Trophoblast cell (in vitro differentiated cells and primary cell): Measurements from ENCODE around the gene FEZF2. TPM values are rescaled to one million over a fixed set of nuclear protein-coding genes. Genes with fewer than 3 reads are reported as not detected.

Experiments used
- DNase-seq, 2 donors: peaks; one replicate each; pipeline ENCODE4 v3.0.0-alpha.2; 2016
- H2AFZ ChIP-seq: 2 replicates; pipeline ENCODE4 v1.6.1; 2013; ENCODE audit warnings: low read length, moderate library complexity, mild to moderate bottlenecking; ENCODE audit not compliant: insufficient read depth, poor library complexity
- H2AK5ac ChIP-seq: 2 replicates; pipeline ENCODE4 v1.6.1; 2013; ENCODE audit warnings: mild to moderate bottlenecking, low read length
- H2BK120ac ChIP-seq: 2 replicates; pipeline ENCODE4 v1.6.1; 2013; ENCODE audit warnings: low read length, mild to moderate bottlenecking, moderate library complexity; ENCODE audit not compliant: insufficient read depth, poor library complexity
- H2BK12ac ChIP-seq: 2 replicates; pipeline ENCODE4 v1.6.1; 2013; ENCODE audit warnings: mild to moderate bottlenecking, low read length, moderate library complexity
- H2BK5ac ChIP-seq: 2 replicates; pipeline ENCODE4 v1.6.1; 2013; ENCODE audit warnings: low read length, low read depth, moderate library complexity, mild to moderate bottlenecking; ENCODE audit not compliant: poor library complexity
- H3K14ac ChIP-seq: 2 replicates; pipeline ENCODE4 v1.6.1; 2013; ENCODE audit warnings: mild to moderate bottlenecking, low read length
- H3K18ac ChIP-seq: 2 replicates; pipeline ENCODE4 v1.6.1; 2013; ENCODE audit warnings: mild to moderate bottlenecking, low read length
- H3K23ac ChIP-seq: 2 replicates; pipeline ENCODE4 v1.6.1; 2013; ENCODE audit warnings: low read length
- H3K27ac ChIP-seq: 2 replicates; pipeline ENCODE4 v1.5.1; 2013; ENCODE audit warnings: low read depth, mild to moderate bottlenecking, inconsistent platforms, low read length, moderate library complexity
- H3K27me3 ChIP-seq: 2 replicates; pipeline ENCODE4 v1.6.1; 2013; ENCODE audit warnings: inconsistent platforms, mild to moderate bottlenecking, low read length, moderate library complexity; ENCODE audit not compliant: insufficient read depth
- H3K36me3 ChIP-seq, 2 experiments: 1 replicate in 1 of 2; 2 replicates in 1 of 2; pipeline ENCODE4 v1.6.1; 2013; ENCODE audit warnings: low read length in 2 of 2, mild to moderate bottlenecking in 2 of 2, moderate library complexity in 1 of 2; ENCODE audit not compliant: insufficient read depth in 2 of 2, control insufficient read depth in 1 of 2
- H3K4ac ChIP-seq: 2 replicates; pipeline ENCODE4 v1.6.1; 2013; ENCODE audit warnings: low read depth, mild to moderate bottlenecking, low read length, moderate library complexity
- H3K4me1 ChIP-seq, 2 experiments: 1 replicate in 1 of 2; 2 replicates in 1 of 2; pipeline ENCODE4 v1.6.1; 2013; ENCODE audit warnings: low read length in 2 of 2, mild to moderate bottlenecking in 2 of 2, moderate library complexity in 1 of 2; ENCODE audit not compliant: insufficient read depth in 2 of 2, control insufficient read depth in 1 of 2
- H3K4me2 ChIP-seq: 2 replicates; pipeline ENCODE4 v1.6.1; 2013; ENCODE audit warnings: inconsistent platforms, mild to moderate bottlenecking, low read length, moderate library complexity
- H3K4me3 ChIP-seq: 2 replicates; pipeline ENCODE4 v1.5.1; 2013; ENCODE audit warnings: mild to moderate bottlenecking, low read depth, low read length, inconsistent platforms
- H3K79me1 ChIP-seq: one replicate; pipeline ENCODE4 v1.6.1; 2013; ENCODE audit warnings: low read length
- H3K79me2 ChIP-seq: 2 replicates; pipeline ENCODE4 v1.6.1; 2013; ENCODE audit warnings: low read length, mild to moderate bottlenecking; ENCODE audit not compliant: control insufficient read depth, insufficient read depth, poor library complexity
- H3K9ac ChIP-seq: 2 replicates; pipeline ENCODE4 v1.6.1; 2013; ENCODE audit warnings: mild to moderate bottlenecking, low read length
- H3K9me3 ChIP-seq: 2 replicates; pipeline ENCODE4 v1.6.1; 2013; ENCODE audit warnings: low read depth, mild to moderate bottlenecking, control low read depth, inconsistent platforms, low read length; ENCODE audit not compliant: insufficient read depth
- H4K12ac ChIP-seq: 2 replicates; pipeline ENCODE4 v1.6.1; 2013; ENCODE audit warnings: low read depth, mild to moderate bottlenecking, low read length, moderate library complexity
- H4K8ac ChIP-seq: 2 replicates; pipeline ENCODE4 v1.6.1; 2013; ENCODE audit warnings: low read depth, mild to moderate bottlenecking, low read length, moderate library complexity
- H4K91ac ChIP-seq: one replicate; pipeline ENCODE4 v1.6.1; 2013; ENCODE audit warnings: low read depth, mild to moderate bottlenecking, low read length, moderate library complexity
- WGBS: extraction: QIAGEN DNeasy Blood & Tissue Kit; methylation state at CpG from one replicate; pipeline ENCODE4 v1.1.7; 2013; ENCODE audit warnings: missing lambda C conversion rate; ENCODE audit not compliant: insufficient read length, insufficient coverage; ENCODE audit errors: extremely low coverage; 5-methylcytosine and 5-hydroxymethylcytosine counted together
- polyA plus RNA-seq: library from polyadenylated mRNA; stranded (reverse); fragments of 200-250 nt; gene quantifications from 2 replicates; pipeline ENCODE4 v1.2.3, GENCODE V29; 2013

Gene FEZF2
- 0.04 and 0.06 TPM in 2 replicates for polyA plus RNA-seq

DNA sequence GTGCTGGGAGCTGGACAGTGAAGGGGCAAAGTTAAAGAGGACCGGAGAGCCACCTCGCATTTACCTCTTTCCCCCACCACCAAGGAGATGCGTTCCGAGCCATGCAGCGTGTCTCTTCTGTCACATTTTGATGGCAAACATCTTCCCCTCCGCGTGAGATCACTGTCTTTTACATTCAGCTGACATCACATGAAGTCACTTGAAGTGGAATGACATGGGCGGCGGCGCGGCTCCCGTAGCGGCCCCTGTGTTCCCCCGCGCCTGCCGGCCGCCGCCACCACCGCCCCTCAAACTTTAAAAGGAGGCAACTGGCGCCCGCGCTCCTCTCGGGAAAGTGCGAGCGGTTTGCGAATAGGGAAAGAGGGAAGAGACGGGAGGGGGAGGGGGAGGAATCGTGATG lies at the start of gene FEZF2:
FEZF2 (minus strand) TSS at position 336 of the 400 bp plus-strand sequence. CDS start 682 bp downstream, outside the sequence.
- Histone ChIP-seq H3K36me3 (no peaks in the 10 kb centered on the region), H4K12ac (no peak within 1 kb of the TSS), H3K14ac (no peak within 1 kb of the TSS), H3K27ac (no peak within 1 kb of the TSS), H3K9me3 (peaks cover 5% of the 10 kb centered on the region), H3K4me1 (peaks cover 9% of the 10 kb centered on the region in 2 experiments), H3K4me2 (peak within 1 kb of the TSS; percentile 6), H3K4ac (no peak within 1 kb of the TSS), H2AFZ (no peak within 1 kb of the TSS), H2BK5ac (no peak within 1 kb of the TSS), H4K91ac (no peak within 1 kb of the TSS), H3K9ac (no peak within 1 kb of the TSS), H3K23ac (no peak within 1 kb of the TSS), H3K4me3 (no peak within 1 kb of the TSS), H2BK12ac (no peak within 1 kb of the TSS), H2BK120ac (no peak within 1 kb of the TSS), H3K27me3 (peaks cover 96% of the 10 kb centered on the region), H3K79me1 (no peaks in the 10 kb centered on the region), H3K79me2 (no peaks in the 10 kb centered on the region), H3K18ac (no peak within 1 kb of the TSS), H2AK5ac (no peak within 1 kb of the TSS), H4K8ac (no peak within 1 kb of the TSS)
- no CpG with 5 or more reads among the region's 28 CpGs for WGBS
- DNase-seq: no peak

DNA sequence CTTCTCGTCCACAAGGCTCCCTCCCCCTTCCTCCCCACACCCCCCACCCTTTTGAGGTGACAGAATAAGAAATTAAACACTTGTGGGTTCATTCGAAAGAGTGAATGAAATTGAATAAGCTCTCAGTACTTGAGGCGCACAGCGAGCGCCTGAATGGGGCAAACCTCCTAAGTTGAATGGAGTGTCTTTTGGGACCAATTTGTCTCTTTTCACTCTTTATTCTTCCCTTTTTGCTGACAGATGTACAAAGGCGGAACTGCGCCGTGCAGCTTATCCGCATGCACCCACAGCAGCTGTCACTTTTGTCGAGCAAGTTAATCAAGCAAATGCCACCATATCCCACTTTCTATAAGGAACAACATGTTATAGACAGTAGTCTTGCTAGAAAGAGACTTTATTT lies 47.9 kb upstream of the FEZF2 start:
- no peaks in the 10 kb centered on the region for H3K27me3 ChIP-seq
- no peak overlapping the region for H2BK12ac ChIP-seq
- no peak overlapping the region for H3K27ac ChIP-seq
- H3K9me3 ChIP-seq: no peaks in the 10 kb centered on the region
- H2AK5ac ChIP-seq: no peak overlapping the region
- H2AFZ ChIP-seq: no peak overlapping the region
- no peaks in the 10 kb centered on the region for H3K79me1 ChIP-seq
- H4K91ac ChIP-seq: no peak overlapping the region
- no peak overlapping the region for H3K18ac ChIP-seq
- no peak overlapping the region for H3K9ac ChIP-seq
- H3K4me3 ChIP-seq: no peak overlapping the region
- H3K4me2 ChIP-seq: no peak overlapping the region
- H3K79me2 ChIP-seq: no peaks in the 10 kb centered on the region
- no peak overlapping the region for H4K12ac ChIP-seq
- no peaks in the 10 kb centered on the region for H3K36me3 ChIP-seq
- no peak overlapping the region for H3K23ac ChIP-seq
- DNase-seq: no peak
- no peak overlapping the region for H4K8ac ChIP-seq
- WGBS: no CpG with 5 or more reads among the region's 10 CpGs
- H2BK5ac ChIP-seq: no peak overlapping the region
- H3K4me1 ChIP-seq: no peaks in the 10 kb centered on the region
- H2BK120ac ChIP-seq: no peak overlapping the region
- no peak overlapping the region for H3K4ac ChIP-seq
- no peak overlapping the region for H3K14ac ChIP-seq

GRCh38 chr3:62416144-62416543 lies 42.8 kb upstream of the FEZF2 start:
- Histone ChIP-seq H3K4me1 (peaks cover 0 to 2% of the 10 kb centered on the region in 2 experiments), H3K79me1 (no peaks in the 10 kb centered on the region), H3K9me3 (no peaks in the 10 kb centered on the region), H3K23ac (no peak overlapping the region), H3K4ac (no peak overlapping the region), H3K36me3 (no peaks in the 10 kb centered on the region), H2AK5ac (no peak overlapping the region), H3K4me2 (no peak overlapping the region), H2BK12ac (no peak overlapping the region), H3K27ac (no peak overlapping the region), H3K79me2 (no peaks in the 10 kb centered on the region), H3K9ac (no peak overlapping the region), H2BK5ac (no peak overlapping the region), H3K14ac (no peak overlapping the region), H4K8ac (no peak overlapping the region), H3K27me3 (no peaks in the 10 kb centered on the region), H3K18ac (no peak overlapping the region), H4K12ac (no peak overlapping the region), H2AFZ (no peak overlapping the region), H2BK120ac (no peak overlapping the region), H4K91ac (no peak overlapping the region), H3K4me3 (no peak overlapping the region)
- WGBS: no CpG with 5 or more reads among the region's 3 CpGs
- DNase-seq: no peak

- H3K9ac ChIP-seq: no peak overlapping the region
- no peak overlapping the region for H3K4ac ChIP-seq
- H3K4me2 ChIP-seq: no peak overlapping the region
- no peak overlapping the region for H2BK12ac ChIP-seq
- no peak overlapping the region for H2BK120ac ChIP-seq
- no peak overlapping the region for H2AFZ ChIP-seq
- H3K14ac ChIP-seq: no peak overlapping the region
- H3K4me1 ChIP-seq: peaks cover 0 to 2% of the 10 kb centered on the region in 2 experiments
- no peak overlapping the region for H3K23ac ChIP-seq
- no peak overlapping the region for H4K8ac ChIP-seq
- WGBS: no CpG with 5 or more reads among the region's 9 CpGs
- no peak overlapping the region for H2AK5ac ChIP-seq
- H4K91ac ChIP-seq: no peak overlapping the region
- H3K18ac ChIP-seq: no peak overlapping the region
- no peaks in the 10 kb centered on the region for H3K79me1 ChIP-seq
- no peak overlapping the region for H3K4me3 ChIP-seq
- H3K27ac ChIP-seq: no peak overlapping the region
- no peak overlapping the region for H2BK5ac ChIP-seq
- no peaks in the 10 kb centered on the region for H3K36me3 ChIP-seq
- no peak for DNase-seq
- H3K79me2 ChIP-seq: no peaks in the 10 kb centered on the region
- H3K27me3 ChIP-seq: no peaks in the 10 kb centered on the region
- no peak overlapping the region for H4K12ac ChIP-seq
- H3K9me3 ChIP-seq: no peaks in the 10 kb centered on the region
These were observed 42.0 kb upstream of the FEZF2 start for GRCh38 chr3:62415312-62415801.
